B cell (primary cell): Measurements from ENCODE around the gene TNFRSF25. TPM values are rescaled to one million over a fixed set of nuclear protein-coding genes. Genes with fewer than 3 reads are reported as not detected.

Experiments used
- ATAC-seq: fragments of 200-7000 bp; cut with Tn5 transposase; one replicate; pipeline ENCODE4 v1.10.0; 2021; ENCODE audit warnings: low read depth, mild to moderate bottlenecking, moderate number of reproducible peaks, moderate library complexity
- CTCF ChIA-PET: fragments of 350-600 bp; sonication (Branson Sonifier 250); formaldehyde crosslinking; loops from one replicate; lab custom pipeline; 2021; ENCODE audit warnings: antibody characterized with exemption, inconsistent platforms; lab: Charles Lee
- POLR2A ChIA-PET: fragments of 350-600 bp; sonication (Branson Sonifier 250); formaldehyde crosslinking; loops from one replicate; lab custom pipeline; 2021; ENCODE audit warnings: antibody characterized with exemption; lab: Charles Lee
- DNase-seq: peaks from one replicate; pipeline ENCODE4 v3.0.0; 2013
- H2AFZ ChIP-seq: 2 replicates; pipeline ENCODE4 v1.6.1; 2012; ENCODE audit warnings: mild to moderate bottlenecking, low read depth, low read length; ENCODE audit not compliant: insufficient read depth, poor library complexity, severe bottlenecking
- H3K27ac ChIP-seq, 2 donors: 1 replicate in 1 of 2; 2 replicates in 1 of 2; pipeline ENCODE4 v1.5.1; 2012 to 2013; ENCODE audit warnings: low read length in 2 of 2, mild to moderate bottlenecking in 2 of 2, moderate library complexity in 1 of 2
- H3K27me3 ChIP-seq, 4 experiments: fragments of 200-600 bp in 1 of 4; sonication (generic) in 1 of 4; replicated peaks in 1 of 4; 1 replicate in 2 of 4; 2 replicates in 2 of 4; pipeline versions ENCODE4 v1.6.1 to v1.7.0; 2013 to 2016; ENCODE audit warnings: low read length in 3 of 4, mild to moderate bottlenecking in 2 of 4, mixed read lengths in 1 of 4, moderate library complexity in 1 of 4; ENCODE audit not compliant: insufficient read depth in 4 of 4, control insufficient read depth in 3 of 4; ENCODE audit errors: control extremely low read depth in 1 of 4
- H3K36me3 ChIP-seq, 2 experiments: replicated peaks in 1 of 2; 1 replicate in 1 of 2; 2 replicates in 1 of 2; pipeline versions ENCODE4 v1.6.1 to v1.7.1; 2013; ENCODE audit warnings: low read length in 1 of 2; ENCODE audit not compliant: insufficient read depth in 2 of 2, control insufficient read depth in 1 of 2; ENCODE audit errors: control extremely low read depth in 1 of 2, extremely low read depth in 1 of 2
- H3K4me1 ChIP-seq, 2 donors: fragments of 200-600 bp in 1 of 2; sonication (generic) in 1 of 2; 1 replicate in 1 of 2; 2 replicates in 1 of 2; pipeline versions ENCODE4 v1.5.1 to v1.6.1; 2013 to 2017; ENCODE audit warnings: low read length in 2 of 2; ENCODE audit not compliant: control insufficient read depth in 2 of 2, insufficient read depth in 2 of 2
- H3K4me2 ChIP-seq: replicated peaks from 2 replicates; pipeline ENCODE3; 2012; ENCODE audit warnings: mild to moderate bottlenecking, low read depth, low read length; ENCODE audit not compliant: poor library complexity, severe bottlenecking
- H3K4me3 ChIP-seq, 5 experiments: fragments of 200-600 bp in 1 of 5; sonication (generic) in 1 of 5; 1 replicate in 3 of 5; 2 replicates in 2 of 5; pipeline versions ENCODE4 v1.5.1 to v1.7.0; 2011 to 2016; ENCODE audit warnings: low read length in 4 of 5, mild to moderate bottlenecking in 4 of 5, low read depth in 2 of 5, control low read depth in 1 of 5, moderate library complexity in 1 of 5; ENCODE audit not compliant: insufficient read depth in 1 of 5; ENCODE audit errors: control extremely low read depth in 1 of 5, extremely low read depth in 1 of 5
- H3K79me2 ChIP-seq: fragments of 200-600 bp; sonication (generic); one replicate; pipeline ENCODE4 v1.6.0; 2016; ENCODE audit warnings: low read length; ENCODE audit not compliant: control insufficient read depth, insufficient read depth
- H3K9ac ChIP-seq: fragments of 200-600 bp; sonication (generic); 2 replicates; pipeline ENCODE4 v1.6.1; 2017; ENCODE audit warnings: mild to moderate bottlenecking, low read length, moderate library complexity
- H3K9me3 ChIP-seq, 3 donors: one replicate each; pipeline versions ENCODE4 v1.6.1 to v1.7.1; 2013; ENCODE audit warnings: low read length in 2 of 3; ENCODE audit not compliant: control insufficient read depth in 2 of 3, insufficient read depth in 1 of 3; ENCODE audit errors: control extremely low read depth in 1 of 3
- H4K20me1 ChIP-seq: 2 replicates; pipeline ENCODE4 v1.6.0; 2012; ENCODE audit warnings: mild to moderate bottlenecking, low read length; ENCODE audit not compliant: insufficient read depth, control insufficient read depth, poor library complexity, severe bottlenecking
- H3K27ac Mint-ChIP-seq: one replicate; pipeline ENCODE4 v1.8.0; 2021; ENCODE audit warnings: mixed read lengths
- H3K27me3 Mint-ChIP-seq: one replicate; pipeline ENCODE4 v1.8.0; 2021; ENCODE audit warnings: mixed read lengths
- H3K4me1 Mint-ChIP-seq: one replicate; pipeline ENCODE4 v1.8.0; 2021; ENCODE audit warnings: mixed read lengths
- H3K4me3 Mint-ChIP-seq: one replicate; pipeline ENCODE4 v1.8.0; 2021; ENCODE audit warnings: mixed read lengths
- H3K9me3 Mint-ChIP-seq: one replicate; pipeline ENCODE4 v1.8.0; 2022; ENCODE audit warnings: mixed read lengths; ENCODE audit not compliant: insufficient read depth
- EZH2 ChIP-seq: IDR thresholded peaks from 2 replicates; pipeline ENCODE4 v1.6.1; 2012; ENCODE audit warnings: borderline replicate concordance, low read depth, mild to moderate bottlenecking, moderate library complexity, low read length; ENCODE audit not compliant: insufficient read depth, poor library complexity, severe bottlenecking
- WGBS: methylation state at CpG from one replicate; pipeline ENCODE4 v1.1.5; 2013; ENCODE audit warnings: missing lambda C conversion rate; ENCODE audit not compliant: insufficient coverage; 5-methylcytosine and 5-hydroxymethylcytosine counted together
- intact Hi-C: fragments of 100-400 bp; cut with micrococcal nuclease; formaldehyde crosslinking; loops from one replicate; pipeline ENCODE4 v1.10.0; 2022
- polyA plus RNA-seq: library from polyadenylated mRNA; depleted of rRNA; stranded (reverse); fragments of >200 nt; gene quantifications from 2 replicates; pipeline ENCODE4 v1.2.3, GENCODE V29; 2012
- total RNA-seq, 2 donors: library from RNA; stranded (reverse); fragments of 120-200 nt in 1 of 2; gene quantifications; 1 replicate in 1 of 2; 2 replicates in 1 of 2; pipeline versions ENCODE4 v1.2.3 to v1.2.4, GENCODE V29; 2013 to 2022
- TF ChIP-seq, protein P1 (sequence below): fragments of 200-600 bp; IDR thresholded peaks from one replicate; pipeline ENCODE4 v1.8.0; 2022; ENCODE audit warnings: antibody characterized with exemption, mild to moderate bottlenecking

Gene TNFRSF25
- total and polyA plus RNA-seq, 2 donors (not counting 1 experiment from before 2014, with no cell fraction given) = 2.6 to 7.1 TPM

DNA sequence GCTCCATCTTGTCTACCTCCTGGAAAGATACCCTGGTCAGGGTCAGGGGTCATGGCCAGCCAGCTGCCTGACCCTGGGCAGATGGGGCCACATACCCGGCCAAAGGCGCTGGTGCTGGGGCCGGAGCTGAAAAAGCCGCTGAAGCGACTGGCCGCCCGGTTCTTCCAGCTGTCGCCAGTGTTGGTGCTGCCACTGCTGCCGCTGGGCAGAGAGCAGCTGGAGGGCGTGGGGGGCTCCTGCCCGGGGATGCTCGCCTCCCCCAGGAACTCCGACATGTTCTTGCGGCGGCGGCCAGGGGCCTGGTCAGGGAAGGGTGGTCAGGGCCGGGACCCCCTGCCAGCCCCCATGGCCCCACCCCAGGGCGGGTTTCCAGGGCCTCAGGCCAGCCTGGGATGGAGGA is 7.2 kb upstream of the TNFRSF25 start:
- no peak overlapping the region for H3K4me3 Mint-ChIP-seq
- 96% methylated on average over 16 of the region's 18 CpGs for WGBS
- H2AFZ ChIP-seq = no peak overlapping the region
- no peak overlapping the region for H3K4me3 ChIP-seq
- intact Hi-C loops = no loop called here
- H3K9me3 Mint-ChIP-seq = no peaks in the 10 kb centered on the region
- no peak overlapping the region for H3K27ac ChIP-seq
- no peaks in the 10 kb centered on the region for H4K20me1 ChIP-seq
- ChIA-PET POLR2A (no interaction called here), CTCF (interaction anchor here (0.6 to 1.1 kb wide), 2 partner anchors 16 to 107 kb away, joined by 3 to 4 read pairs; no protein-coding TSS in a partner anchor)
- no peaks in the 10 kb centered on the region for H3K79me2 ChIP-seq
- H3K4me1 ChIP-seq = peaks cover 2 to 6% of the 10 kb centered on the region in 2 donors
- DNase-seq (no peak), ATAC-seq (no peak)
- no peak overlapping the region for H3K4me2 ChIP-seq
- H3K27me3 Mint-ChIP-seq = no peaks in the 10 kb centered on the region
- H3K9ac ChIP-seq = no peak overlapping the region
- no peak for TF ChIP-seq EZH2
- TF ChIP-seq, protein P1, sequence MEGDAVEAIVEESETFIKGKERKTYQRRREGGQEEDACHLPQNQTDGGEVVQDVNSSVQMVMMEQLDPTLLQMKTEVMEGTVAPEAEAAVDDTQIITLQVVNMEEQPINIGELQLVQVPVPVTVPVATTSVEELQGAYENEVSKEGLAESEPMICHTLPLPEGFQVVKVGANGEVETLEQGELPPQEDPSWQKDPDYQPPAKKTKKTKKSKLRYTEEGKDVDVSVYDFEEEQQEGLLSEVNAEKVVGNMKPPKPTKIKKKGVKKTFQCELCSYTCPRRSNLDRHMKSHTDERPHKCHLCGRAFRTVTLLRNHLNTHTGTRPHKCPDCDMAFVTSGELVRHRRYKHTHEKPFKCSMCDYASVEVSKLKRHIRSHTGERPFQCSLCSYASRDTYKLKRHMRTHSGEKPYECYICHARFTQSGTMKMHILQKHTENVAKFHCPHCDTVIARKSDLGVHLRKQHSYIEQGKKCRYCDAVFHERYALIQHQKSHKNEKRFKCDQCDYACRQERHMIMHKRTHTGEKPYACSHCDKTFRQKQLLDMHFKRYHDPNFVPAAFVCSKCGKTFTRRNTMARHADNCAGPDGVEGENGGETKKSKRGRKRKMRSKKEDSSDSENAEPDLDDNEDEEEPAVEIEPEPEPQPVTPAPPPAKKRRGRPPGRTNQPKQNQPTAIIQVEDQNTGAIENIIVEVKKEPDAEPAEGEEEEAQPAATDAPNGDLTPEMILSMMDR = no peak
- peaks cover 2% of the 10 kb centered on the region for H3K4me1 Mint-ChIP-seq
- H3K27ac Mint-ChIP-seq = no peak overlapping the region
- peaks cover 0 to 5% (median 0%) of the 10 kb centered on the region in 3 donors for H3K9me3 ChIP-seq
- peaks cover 0 to 4% (median 0%) of the 10 kb centered on the region in 4 experiments for H3K27me3 ChIP-seq
- no peaks in the 10 kb centered on the region for H3K36me3 ChIP-seq

DNA sequence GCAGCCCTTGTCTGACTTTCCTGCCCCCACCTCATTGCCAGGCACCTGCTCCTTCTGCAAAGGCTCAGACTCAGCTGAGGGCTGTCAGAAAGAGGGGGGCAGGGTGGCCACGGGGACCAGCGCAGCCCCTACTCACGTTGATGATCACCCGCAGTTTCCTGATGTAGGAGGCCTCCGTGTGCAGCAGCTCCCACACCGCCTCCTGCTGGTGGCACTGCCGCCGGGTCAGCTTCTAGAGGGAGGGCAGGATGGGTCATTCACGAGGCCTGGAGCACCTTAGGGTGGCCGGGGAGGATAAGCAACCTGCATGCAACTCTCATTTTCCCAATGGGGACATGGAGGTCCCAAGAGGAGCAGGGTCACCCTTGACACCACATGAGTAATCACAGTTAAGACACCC is 6.4 kb upstream of the TNFRSF25 start:
- Histone ChIP-seq H3K4me2 (no peak overlapping the region), H3K27ac (no peak overlapping the region), H4K20me1 (no peaks in the 10 kb centered on the region), H3K79me2 (no peaks in the 10 kb centered on the region), H3K9ac (no peak overlapping the region), H3K4me3 (no peak overlapping the region), H3K4me1 (peaks cover 2 to 6% of the 10 kb centered on the region in 2 donors), H2AFZ (no peak overlapping the region), H3K9me3 (peaks cover 0 to 5% (median 0%) of the 10 kb centered on the region in 3 donors), H3K27me3 (peaks cover 0 to 4% (median 0%) of the 10 kb centered on the region in 4 experiments), H3K36me3 (no peaks in the 10 kb centered on the region)
- DNase-seq (no peak), ATAC-seq (no peak)
- no peaks in the 10 kb centered on the region for H3K9me3 Mint-ChIP-seq
- 85% methylated on average over 10 of the region's 10 CpGs for WGBS
- ChIA-PET POLR2A (no interaction called here), CTCF (interaction anchor here (0.6 to 1.0 kb wide), 2 partner anchors 13 to 226 kb away, joined by 3 read pairs; no protein-coding TSS in a partner anchor)
- H3K4me3 Mint-ChIP-seq = no peak overlapping the region
- no peak overlapping the region for H3K27ac Mint-ChIP-seq
- peaks cover 2% of the 10 kb centered on the region for H3K4me1 Mint-ChIP-seq
- intact Hi-C loops = no loop called here
- H3K27me3 Mint-ChIP-seq = no peaks in the 10 kb centered on the region
- TF ChIP-seq, protein P1 = no peak
- TF ChIP-seq EZH2 = no peak
